ENCODE data around the gene TDRD7. TPM values are rescaled to one million over a fixed set of nuclear protein-coding genes. Genes with fewer than 3 reads are reported as not detected.

TDRD7 gene
- total and polyA plus RNA-seq, 9 of the 15 experiments (the other 6 are each of a cell fraction or from before 2014, with no cell fraction given), result 2.2 to 7.7 (median 5.2) TPM

- Histone ChIP-seq H3K9ac (ENCODE audit: insufficient read depth in 1 of 2, low read depth in 2 of 2, low read length in 2 of 2) (no peak overlapping the region), H3K9me3 (replicated peaks; ENCODE audit: control insufficient read depth, insufficient read depth, low read depth, low read length) (no peaks in the 10 kb centered on the region), H3K4me2 (ENCODE audit: insufficient read depth, low read length) (no peak overlapping the region), H3K4me1 (replicated peaks in 1 of 2; ENCODE audit: control insufficient read depth in 2 of 2, insufficient read depth in 2 of 2, low read length in 2 of 2) (0 out of 5 replicates have a peak, but pooled peaks cover 0 to 6% of the 10 kb centered on the region in 2 experiments), H3K9me1 (ENCODE audit: control insufficient read depth, insufficient read depth, low read length) (no peaks in the 10 kb centered on the region), H3K36me3 (ENCODE audit: control insufficient read depth, insufficient read depth, low read length) (no peaks in the 10 kb centered on the region), H3K4me3 (no peak overlapping the region), H4K20me1 (replicated peaks; ENCODE audit: control insufficient read depth, insufficient read depth, low read length) (no peaks in the 10 kb centered on the region), H2AFZ (ENCODE audit: low read depth, low read length) (no peak overlapping the region), H3K79me2 (ENCODE audit: control insufficient read depth, insufficient read depth, low read length) (no peaks in the 10 kb centered on the region), H3K27me3 (ENCODE audit: control insufficient read depth in 2 of 2, insufficient read depth in 2 of 2, low read length in 2 of 2) (no peaks in the 10 kb centered on the region), H3K27ac (ENCODE audit: extremely low read depth, low read depth, low read length) (no peak overlapping the region)
- CTCF ChIA-PET (ENCODE audit: low intra/inter-chr PET ratio), result no interaction called here
- in situ Hi-C loops (cut with MboI), result loop anchor here (10.0 kb wide), 1 partner anchor 564 kb away; the partner anchor contains the start of gene ZNF782
- intact Hi-C loops (cut with micrococcal nuclease), result loop anchor here (5.0 kb wide), 1 partner anchor 83 kb away; the partner anchor contains the start of gene TMOD1
- no peak for DNase-seq (ENCODE audit: extremely low read depth in 1 of 4, low spot score in 3 of 4)
- TF ChIP-seq, protein P1, sequence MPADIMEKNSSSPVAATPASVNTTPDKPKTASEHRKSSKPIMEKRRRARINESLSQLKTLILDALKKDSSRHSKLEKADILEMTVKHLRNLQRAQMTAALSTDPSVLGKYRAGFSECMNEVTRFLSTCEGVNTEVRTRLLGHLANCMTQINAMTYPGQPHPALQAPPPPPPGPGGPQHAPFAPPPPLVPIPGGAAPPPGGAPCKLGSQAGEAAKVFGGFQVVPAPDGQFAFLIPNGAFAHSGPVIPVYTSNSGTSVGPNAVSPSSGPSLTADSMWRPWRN (IDR thresholded peaks at IDR 0.05; ENCODE audit: low read depth), result no peak
- TF ChIP-seq ZNF140 (CRISPR knock-in tag; IDR thresholded peaks at IDR 0.05) (no peak), ZNF707 (CRISPR knock-in tag; conservative IDR thresholded peaks at IDR 0.05) (no peak), FUS (optimal IDR thresholded peaks at IDR 0.05; ENCODE audit: low read depth, low read length) (no peak), ZNF311 (CRISPR knock-in tag; IDR thresholded peaks at IDR 0.05) (no peak), PRMT5 (CRISPR knock-in tag; IDR thresholded peaks at IDR 0.05) (no peak), PRPF4 (IDR thresholded peaks at IDR 0.05; ENCODE audit: insufficient read depth, low read depth, low read length, poor library complexity, severe bottlenecking) (no peak)
- no TSS peak for BruUV-seq (replicated peaks)
- ATAC-seq, result no peak
- no peak for FAIRE-seq
- 15% methylated on average over 3 of the region's 3 CpGs for WGBS (ENCODE audit: insufficient coverage, low coverage, missing lambda C conversion rate)
- POLR2A ChIA-PET, result interaction anchor here (1.1 kb wide), 1 partner anchor 12 kb away, joined by 3 read pairs; no protein-coding TSS in a partner anchor
These were observed 7.0 kb downstream of the TDRD7 start for GRCh38 chr9:97418880-97419279.

Data from K562 (cell line).